GM19467 (cell line): Measurements from ENCODE around the gene TMED7.

Source experiments
- ATAC-seq: cut with Tn5 transposase; IDR thresholded peaks from one replicate; pipeline ENCODE4 v1.9.1; 2021; ENCODE audit warnings: mild to moderate bottlenecking, moderate library complexity; ENCODE audit not compliant: unreplicated experiment

TMED7 gene

DNA sequence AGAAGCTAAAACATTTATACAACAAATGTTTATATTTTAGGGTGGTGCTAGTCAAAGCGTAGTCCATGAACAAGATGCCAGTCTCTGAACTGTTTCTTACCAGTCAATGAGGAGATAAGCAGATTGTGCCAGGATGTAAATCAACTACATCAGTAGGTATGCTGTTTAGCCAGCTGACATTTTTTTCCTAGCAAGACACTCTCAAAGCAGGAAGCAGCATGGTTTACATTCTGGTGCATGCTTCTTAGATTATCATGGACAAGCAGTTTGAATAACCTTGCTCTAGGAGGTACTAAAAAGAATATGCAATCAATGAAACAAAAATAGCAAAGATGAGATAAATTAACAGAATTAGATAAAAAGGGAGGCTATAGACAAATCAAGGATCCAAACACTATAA, 40.6 kb downstream of the TMED7 start:
- no peak for ATAC-seq

DNA sequence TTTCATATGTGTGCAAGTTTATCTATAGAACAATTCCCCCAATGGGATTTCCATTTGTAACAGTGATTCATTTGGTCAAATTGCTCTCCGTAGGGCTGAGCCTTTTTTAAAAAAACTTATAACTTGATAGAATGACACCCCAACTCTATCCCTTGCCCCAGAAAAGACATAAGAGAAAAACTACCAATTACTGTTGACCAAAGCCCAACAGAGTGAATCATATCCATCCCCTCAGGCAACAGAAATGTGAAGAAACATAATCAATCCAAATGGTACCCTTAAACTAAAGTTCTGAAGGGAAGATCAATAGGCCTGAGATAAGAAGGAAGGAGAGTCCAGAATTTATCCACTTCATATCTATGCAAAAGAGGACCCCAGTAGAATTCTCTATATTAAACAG, 41.3 kb downstream of the TMED7 start:
- ATAC-seq = no peak

DNA sequence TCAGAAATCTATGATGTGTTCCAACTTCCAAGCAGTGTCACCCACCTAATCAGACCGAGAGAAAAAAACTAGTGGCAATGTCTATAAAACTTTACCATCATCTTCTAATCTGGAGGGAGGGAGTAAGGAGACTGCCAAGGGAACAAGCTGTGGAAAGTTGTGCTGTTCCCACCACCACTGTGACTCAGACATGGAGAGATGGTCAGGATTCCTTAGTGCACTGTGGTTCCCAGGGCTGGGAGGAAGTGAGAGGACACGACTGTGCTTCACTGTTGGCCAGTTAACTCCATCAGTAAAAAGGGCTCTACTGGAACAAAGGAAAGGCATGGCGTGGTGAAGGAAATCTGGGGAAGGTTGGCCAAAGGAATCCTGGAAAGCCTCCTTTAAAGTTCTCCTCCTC, 42.4 kb downstream of the TMED7 start:
- ATAC-seq = no peak

GRCh38 chr5:115580941-115581340, 44.9 kb downstream of the TMED7 start:
- no peak for ATAC-seq

GRCh38 chr5:115579747-115580173, 46.1 kb downstream of the TMED7 start:
- peak; percentile 68 for ATAC-seq

GRCh38 chr5:115579216-115579615, 46.6 kb downstream of the TMED7 start:
- ATAC-seq = no peak

DNA sequence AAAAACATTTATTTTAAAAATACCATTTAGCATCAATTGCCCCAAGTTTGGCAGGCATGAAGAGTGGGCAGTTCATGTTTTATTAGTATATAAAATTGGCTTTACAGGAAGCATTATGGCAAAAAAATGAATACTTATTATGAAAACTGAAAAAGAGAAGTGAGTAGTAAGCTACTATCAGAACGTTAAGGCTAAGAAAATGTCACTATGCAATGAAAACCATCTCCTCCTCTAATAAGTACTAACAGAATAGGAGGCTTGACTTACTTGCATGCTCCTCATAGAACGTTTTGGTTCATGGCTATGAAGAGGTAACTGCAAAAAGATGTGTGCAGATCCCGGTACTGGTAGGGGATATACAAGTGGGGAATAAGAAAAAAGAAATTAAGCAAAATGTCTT, 47.2 kb downstream of the TMED7 start:
- peak; percentile 41 for ATAC-seq

- no peak for ATAC-seq
Observed at GRCh38 chr5:115577741-115578140, 48.1 kb downstream of the TMED7 start.

DNA sequence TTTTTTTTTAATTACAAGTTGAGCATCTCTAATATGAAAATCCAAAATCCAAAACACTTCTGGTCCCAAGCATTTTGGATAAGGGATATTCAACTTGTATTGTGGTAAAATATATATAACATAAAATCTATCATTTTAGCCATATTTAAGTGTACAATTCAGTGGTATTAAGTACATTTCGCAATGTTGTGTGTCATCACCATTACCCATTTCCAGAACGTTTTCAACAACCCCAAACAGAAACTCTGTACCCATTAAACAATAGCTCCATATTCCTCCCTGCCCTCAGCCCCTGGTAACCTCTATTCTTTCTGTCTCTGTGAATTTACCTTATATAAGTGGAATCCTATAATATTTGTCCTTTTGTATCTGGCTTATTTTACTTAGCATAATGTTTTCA, 48.5 kb downstream of the TMED7 start:
- ATAC-seq = no peak

GRCh38 chr5:115575167-115576070, 50.4 kb downstream of the TMED7 start:
- ATAC-seq = no peak

DNA sequence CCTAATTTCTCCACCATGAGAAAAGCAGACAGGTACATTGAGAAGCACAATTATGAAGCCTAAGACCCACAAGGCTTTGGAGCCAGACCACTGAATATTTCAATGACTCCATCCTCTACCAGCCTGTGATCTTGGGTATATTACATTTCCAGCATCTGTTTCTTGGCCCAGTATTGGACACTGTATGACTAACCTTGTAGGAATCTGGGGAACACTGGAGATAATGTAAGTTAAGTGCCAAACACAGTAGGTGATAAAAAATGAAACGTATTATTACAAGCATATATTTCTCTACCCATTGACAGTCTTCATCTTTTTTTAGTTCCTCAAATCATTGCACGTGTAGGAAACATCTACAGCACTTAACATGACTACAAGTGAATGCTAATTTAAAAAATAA, 52.7 kb downstream of the TMED7 start:
- ATAC-seq = no peak

DNA sequence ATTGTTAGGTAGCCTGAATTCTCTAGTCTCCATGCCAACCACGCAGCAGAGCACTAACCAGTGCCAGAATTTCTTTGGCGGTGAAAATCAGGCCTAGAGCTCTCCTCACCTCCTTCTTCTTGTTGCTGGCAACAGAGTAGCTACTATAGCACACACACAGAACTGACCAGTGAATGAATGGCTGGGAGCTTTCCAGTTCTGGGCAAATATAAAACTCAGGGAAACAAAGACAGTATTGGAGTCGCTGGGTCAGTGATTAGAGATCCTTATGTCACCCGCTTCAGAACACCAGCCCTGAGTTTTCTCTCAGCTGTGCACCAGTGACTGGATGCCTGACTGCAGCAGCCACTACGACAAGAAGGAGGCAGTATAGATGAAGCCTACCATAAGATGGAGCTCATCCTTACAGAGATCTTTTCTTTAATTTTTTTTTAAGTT, 54.4 kb downstream of the TMED7 start:
- ATAC-seq = no peak

- no peak for ATAC-seq
Observed at GRCh38 chr5:115568668-115569067, 57.2 kb downstream of the TMED7 start.

- no peak for ATAC-seq
Observed at GRCh38 chr5:115565233-115565632, 60.6 kb downstream of the TMED7 start.
